Breast epithelium (tissue), 3 donors: ENCODE measurements around the gene FAM43A.

Experiments used
- POLR2AphosphoS5 ChIP-seq, 3 donors: sonication (generic); formaldehyde crosslinking; IDR thresholded peaks; one replicate each; pipeline ENCODE4 v1.6.1; 2017; ENCODE audit warnings: antibody characterized with exemption in 3 of 3
- TF ChIP-seq, protein P1 (sequence below), 3 donors: fragments of 450-650 bp; IDR thresholded peaks; one replicate each; pipeline ENCODE4 v1.5.1; 2016 to 2017; ENCODE audit warnings: antibody characterized with exemption in 3 of 3, mild to moderate bottlenecking in 3 of 3, moderate library complexity in 3 of 3

- no peak for TF ChIP-seq POLR2AphosphoS5 (IDR thresholded peaks at IDR 0.05)
- TF ChIP-seq, protein P1, sequence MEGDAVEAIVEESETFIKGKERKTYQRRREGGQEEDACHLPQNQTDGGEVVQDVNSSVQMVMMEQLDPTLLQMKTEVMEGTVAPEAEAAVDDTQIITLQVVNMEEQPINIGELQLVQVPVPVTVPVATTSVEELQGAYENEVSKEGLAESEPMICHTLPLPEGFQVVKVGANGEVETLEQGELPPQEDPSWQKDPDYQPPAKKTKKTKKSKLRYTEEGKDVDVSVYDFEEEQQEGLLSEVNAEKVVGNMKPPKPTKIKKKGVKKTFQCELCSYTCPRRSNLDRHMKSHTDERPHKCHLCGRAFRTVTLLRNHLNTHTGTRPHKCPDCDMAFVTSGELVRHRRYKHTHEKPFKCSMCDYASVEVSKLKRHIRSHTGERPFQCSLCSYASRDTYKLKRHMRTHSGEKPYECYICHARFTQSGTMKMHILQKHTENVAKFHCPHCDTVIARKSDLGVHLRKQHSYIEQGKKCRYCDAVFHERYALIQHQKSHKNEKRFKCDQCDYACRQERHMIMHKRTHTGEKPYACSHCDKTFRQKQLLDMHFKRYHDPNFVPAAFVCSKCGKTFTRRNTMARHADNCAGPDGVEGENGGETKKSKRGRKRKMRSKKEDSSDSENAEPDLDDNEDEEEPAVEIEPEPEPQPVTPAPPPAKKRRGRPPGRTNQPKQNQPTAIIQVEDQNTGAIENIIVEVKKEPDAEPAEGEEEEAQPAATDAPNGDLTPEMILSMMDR (IDR thresholded peaks at IDR 0.05) = no peak
These were observed 732 bp downstream of the FAM43A start for GRCh38 chr3:194686414-194686815.
